ENCODE measurements around the gene RNASET2. TPM values are rescaled to one million over a fixed set of nuclear protein-coding genes. Genes with fewer than 3 reads are reported as not detected.

The RNASET2 gene
- total and polyA plus RNA-seq, 2 of the 13 experiments (the other 11 are each of a cell fraction or from before 2014, with no cell fraction given) = 44.6 to 597 TPM

DNA sequence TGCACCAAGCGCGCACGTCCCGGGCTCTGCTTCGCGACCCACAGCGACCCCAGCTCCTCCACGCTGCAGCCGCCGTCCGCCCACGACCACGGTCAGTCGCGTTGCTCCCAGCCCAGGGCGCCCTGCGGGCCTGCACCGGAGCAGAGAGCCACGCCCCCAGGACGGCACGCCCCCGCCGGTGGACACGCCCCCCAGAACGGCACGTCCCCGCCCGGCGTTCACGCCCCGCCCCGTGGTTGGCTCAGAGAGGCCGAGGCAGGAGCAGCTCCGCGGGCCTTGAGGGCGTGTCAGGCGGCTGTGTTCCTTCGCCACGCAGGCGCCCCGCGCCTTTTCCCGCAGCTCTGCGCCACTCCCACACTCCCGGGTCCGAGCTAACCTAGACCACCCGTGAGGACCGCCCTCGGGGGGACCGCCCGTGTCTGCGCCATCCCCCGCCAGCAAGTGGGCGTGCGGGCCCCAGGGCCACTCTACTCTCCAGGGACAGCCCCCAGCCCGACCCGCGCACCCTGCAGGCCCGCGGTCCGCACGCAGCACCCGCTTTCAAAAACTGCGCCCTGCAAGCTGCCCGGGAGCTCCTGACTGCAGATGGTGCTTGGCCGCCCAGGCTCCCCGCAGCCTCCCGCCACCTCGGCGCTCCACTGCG is at the start of gene RNASET2 (continued):
- TF ChIP-seq ZEB1 (IDR thresholded peaks at IDR 0.05; ENCODE audit: insufficient replicate concordance, low read depth) (no peak), MTF2 (CRISPR knock-in tag; IDR thresholded peaks at IDR 0.05; ENCODE audit: borderline replicate concordance) (no peak), PHF20 (CRISPR knock-in tag; IDR thresholded peaks at IDR 0.05) (peak; percentile 48; the same call in 1 of the 2 replicates), NFATC3 (CRISPR knock-in tag; IDR thresholded peaks at IDR 0.05) (no peak; the same call in 1 of the 2 replicates), AGO2 (optimal IDR thresholded peaks at IDR 0.05; ENCODE audit: low read depth, low read length) (no peak), THRA (CRISPR knock-in tag; IDR thresholded peaks at IDR 0.05; ENCODE audit: borderline replicate concordance) (no peak), TOE1 (CRISPR knock-in tag; IDR thresholded peaks at IDR 0.05) (no peak), ZBTB20 (CRISPR knock-in tag; IDR thresholded peaks at IDR 0.05; ENCODE audit: borderline replicate concordance, low read depth) (no peak), ZNF251 (CRISPR knock-in tag; IDR thresholded peaks at IDR 0.05) (no peak), SMC3 (IDR thresholded peaks at IDR 0.05; ENCODE audit: low read length) (no peak), ZFY (CRISPR knock-in tag; IDR thresholded peaks at IDR 0.05) (peak; percentile 93), ATF7-NPFF (CRISPR knock-in tag; IDR thresholded peaks at IDR 0.05; ENCODE audit: low read depth) (peak; percentile 88), ARNT2 (CRISPR knock-in tag; IDR thresholded peaks at IDR 0.05; ENCODE audit: low read depth) (0 out of 2 replicates have a peak, but pooled peaks have one; percentile 43), FOXK1 (CRISPR knock-in tag; IDR thresholded peaks at IDR 0.05; ENCODE audit: borderline replicate concordance, low read depth) (peak; percentile 34; the same call in 1 of the 2 replicates), TGIF2 (CRISPR knock-in tag; IDR thresholded peaks at IDR 0.05) (peak; percentile 60), RELA (CRISPR knock-in tag; IDR thresholded peaks at IDR 0.05) (peak; percentile 84), MED13 (CRISPR knock-in tag; IDR thresholded peaks at IDR 0.05) (0 out of 2 replicates have a peak, but pooled peaks have one; percentile 60), AGO1 (IDR thresholded peaks at IDR 0.05; ENCODE audit: low read depth, low read length, poor library complexity, severe bottlenecking) (peak; percentile 64)
- TF ChIP-seq, protein P1, sequence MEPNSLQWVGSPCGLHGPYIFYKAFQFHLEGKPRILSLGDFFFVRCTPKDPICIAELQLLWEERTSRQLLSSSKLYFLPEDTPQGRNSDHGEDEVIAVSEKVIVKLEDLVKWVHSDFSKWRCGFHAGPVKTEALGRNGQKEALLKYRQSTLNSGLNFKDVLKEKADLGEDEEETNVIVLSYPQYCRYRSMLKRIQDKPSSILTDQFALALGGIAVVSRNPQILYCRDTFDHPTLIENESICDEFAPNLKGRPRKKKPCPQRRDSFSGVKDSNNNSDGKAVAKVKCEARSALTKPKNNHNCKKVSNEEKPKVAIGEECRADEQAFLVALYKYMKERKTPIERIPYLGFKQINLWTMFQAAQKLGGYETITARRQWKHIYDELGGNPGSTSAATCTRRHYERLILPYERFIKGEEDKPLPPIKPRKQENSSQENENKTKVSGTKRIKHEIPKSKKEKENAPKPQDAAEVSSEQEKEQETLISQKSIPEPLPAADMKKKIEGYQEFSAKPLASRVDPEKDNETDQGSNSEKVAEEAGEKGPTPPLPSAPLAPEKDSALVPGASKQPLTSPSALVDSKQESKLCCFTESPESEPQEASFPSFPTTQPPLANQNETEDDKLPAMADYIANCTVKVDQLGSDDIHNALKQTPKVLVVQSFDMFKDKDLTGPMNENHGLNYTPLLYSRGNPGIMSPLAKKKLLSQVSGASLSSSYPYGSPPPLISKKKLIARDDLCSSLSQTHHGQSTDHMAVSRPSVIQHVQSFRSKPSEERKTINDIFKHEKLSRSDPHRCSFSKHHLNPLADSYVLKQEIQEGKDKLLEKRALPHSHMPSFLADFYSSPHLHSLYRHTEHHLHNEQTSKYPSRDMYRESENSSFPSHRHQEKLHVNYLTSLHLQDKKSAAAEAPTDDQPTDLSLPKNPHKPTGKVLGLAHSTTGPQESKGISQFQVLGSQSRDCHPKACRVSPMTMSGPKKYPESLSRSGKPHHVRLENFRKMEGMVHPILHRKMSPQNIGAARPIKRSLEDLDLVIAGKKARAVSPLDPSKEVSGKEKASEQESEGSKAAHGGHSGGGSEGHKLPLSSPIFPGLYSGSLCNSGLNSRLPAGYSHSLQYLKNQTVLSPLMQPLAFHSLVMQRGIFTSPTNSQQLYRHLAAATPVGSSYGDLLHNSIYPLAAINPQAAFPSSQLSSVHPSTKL (CRISPR knock-in tag; IDR thresholded peaks at IDR 0.05) = peak; percentile 38; the same call in 1 of the 2 replicates
- TF ChIP-seq, protein P2, sequence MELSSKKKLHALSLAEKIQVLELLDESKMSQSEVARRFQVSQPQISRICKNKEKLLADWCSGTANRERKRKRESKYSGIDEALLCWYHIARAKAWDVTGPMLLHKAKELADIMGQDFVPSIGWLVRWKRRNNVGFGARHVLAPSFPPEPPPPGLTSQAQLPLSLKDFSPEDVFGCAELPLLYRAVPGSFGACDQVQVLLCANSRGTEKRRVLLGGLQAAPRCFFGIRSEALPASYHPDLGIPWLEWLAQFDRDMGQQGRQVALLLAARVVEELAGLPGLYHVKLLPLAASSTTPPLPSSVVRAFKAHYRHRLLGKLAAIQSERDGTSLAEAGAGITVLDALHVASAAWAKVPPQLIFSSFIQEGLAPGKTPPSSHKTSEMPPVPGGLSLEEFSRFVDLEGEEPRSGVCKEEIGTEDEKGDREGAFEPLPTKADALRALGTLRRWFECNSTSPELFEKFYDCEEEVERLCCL (CRISPR knock-in tag; IDR thresholded peaks at IDR 0.05; ENCODE audit: borderline replicate concordance) = no peak
- TF ChIP-seq, protein P3, sequence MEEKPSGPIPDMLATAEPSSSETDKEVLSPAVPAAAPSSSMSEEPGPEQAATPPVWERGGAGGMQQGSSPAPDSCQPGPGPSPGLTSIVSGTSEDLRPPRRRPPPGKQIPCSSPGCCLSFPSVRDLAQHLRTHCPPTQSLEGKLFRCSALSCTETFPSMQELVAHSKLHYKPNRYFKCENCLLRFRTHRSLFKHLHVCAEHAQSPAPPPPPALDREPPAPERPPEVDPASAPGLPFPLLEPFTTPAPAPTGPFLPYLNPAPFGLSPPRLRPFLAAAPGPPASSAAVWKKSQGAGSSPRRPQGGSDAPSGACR (CRISPR knock-in tag; IDR thresholded peaks at IDR 0.05) = no peak; the same call in 1 of the 2 replicates

Data from HepG2 (cell line).